C4-2B (cell line): ENCODE measurements around the gene CDT1.

Source experiments
- H3K27ac ChIP-seq: fragments of 450-650 bp; 2 replicates; pipeline ENCODE4 v1.5.1; 2017
- ZFX ChIP-seq: fragments of 450-650 bp; IDR thresholded peaks from 2 replicates; pipeline ENCODE4 v1.6.1; 2017
- TF ChIP-seq, protein P1 (sequence below): fragments of 450-650 bp; conservative IDR thresholded peaks from 2 replicates; pipeline ENCODE4 v1.5.1; 2017; ENCODE audit warnings: mild to moderate bottlenecking

Gene CDT1

DNA sequence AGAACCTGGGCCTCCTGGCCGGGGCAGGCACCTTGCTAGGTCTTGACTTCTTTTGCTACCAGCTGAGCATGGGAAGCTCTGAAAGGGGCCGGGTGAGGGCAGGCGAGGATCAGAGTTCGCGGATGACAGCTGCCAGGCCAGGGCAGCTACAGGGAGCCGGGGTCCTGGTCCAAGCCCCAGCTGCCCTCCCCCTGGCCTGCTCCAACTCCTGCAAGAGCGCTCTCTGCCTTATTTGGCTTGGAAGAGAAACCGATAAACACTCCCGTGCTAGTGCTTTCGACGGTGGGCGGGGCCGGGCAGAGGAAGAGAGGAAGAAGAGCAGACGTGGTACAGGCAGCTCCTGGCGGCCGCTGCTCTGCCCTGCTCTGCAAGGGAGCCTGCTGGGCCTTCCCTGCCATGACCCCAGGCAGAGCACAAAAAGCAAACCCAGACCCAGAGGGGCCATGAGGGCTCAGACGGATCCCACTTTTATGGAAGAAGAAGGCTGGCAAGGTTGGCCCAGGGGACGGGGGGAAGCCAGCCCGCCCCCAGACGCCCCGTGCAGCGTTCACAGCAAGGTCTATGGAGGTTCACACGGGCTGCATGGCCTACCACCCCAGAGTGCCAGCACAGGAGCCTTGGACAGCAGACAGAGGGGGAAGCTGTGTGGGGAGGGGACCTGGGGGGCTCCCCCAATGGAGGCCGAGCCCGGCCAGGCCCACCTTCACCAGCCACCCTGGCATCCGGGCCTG lies 44.2 kb upstream of the CDT1 start:
- TF ChIP-seq, protein P1, sequence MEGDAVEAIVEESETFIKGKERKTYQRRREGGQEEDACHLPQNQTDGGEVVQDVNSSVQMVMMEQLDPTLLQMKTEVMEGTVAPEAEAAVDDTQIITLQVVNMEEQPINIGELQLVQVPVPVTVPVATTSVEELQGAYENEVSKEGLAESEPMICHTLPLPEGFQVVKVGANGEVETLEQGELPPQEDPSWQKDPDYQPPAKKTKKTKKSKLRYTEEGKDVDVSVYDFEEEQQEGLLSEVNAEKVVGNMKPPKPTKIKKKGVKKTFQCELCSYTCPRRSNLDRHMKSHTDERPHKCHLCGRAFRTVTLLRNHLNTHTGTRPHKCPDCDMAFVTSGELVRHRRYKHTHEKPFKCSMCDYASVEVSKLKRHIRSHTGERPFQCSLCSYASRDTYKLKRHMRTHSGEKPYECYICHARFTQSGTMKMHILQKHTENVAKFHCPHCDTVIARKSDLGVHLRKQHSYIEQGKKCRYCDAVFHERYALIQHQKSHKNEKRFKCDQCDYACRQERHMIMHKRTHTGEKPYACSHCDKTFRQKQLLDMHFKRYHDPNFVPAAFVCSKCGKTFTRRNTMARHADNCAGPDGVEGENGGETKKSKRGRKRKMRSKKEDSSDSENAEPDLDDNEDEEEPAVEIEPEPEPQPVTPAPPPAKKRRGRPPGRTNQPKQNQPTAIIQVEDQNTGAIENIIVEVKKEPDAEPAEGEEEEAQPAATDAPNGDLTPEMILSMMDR: no peak; the same call in 1 of the 2 replicates
- peak; percentile 48; the same call in 1 of the 2 replicates for TF ChIP-seq ZFX
- H3K27ac ChIP-seq: peak overlapping the region; percentile 98

DNA sequence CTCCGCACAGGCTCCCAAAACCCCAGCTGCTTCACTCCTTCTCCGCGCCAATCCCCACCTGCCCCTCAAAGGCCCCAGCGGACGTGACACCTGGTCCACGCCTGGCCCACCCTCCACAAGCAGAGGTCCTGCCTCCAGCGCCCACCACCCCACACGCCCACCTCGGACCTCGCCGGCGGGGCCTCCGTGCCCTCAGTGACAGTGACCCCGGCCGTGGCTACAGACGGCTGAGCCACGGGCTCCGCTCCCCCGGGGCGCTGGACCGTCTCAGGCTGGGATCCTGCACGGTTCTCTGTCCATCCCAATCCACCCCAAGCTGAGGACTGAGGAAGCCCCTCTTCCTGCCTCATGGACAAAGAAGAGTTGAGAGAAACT lies 43.6 kb upstream of the CDT1 start:
- H3K27ac ChIP-seq: peak overlapping the region; percentile 98
- TF ChIP-seq ZFX: 0 out of 2 replicates have a peak, but pooled peaks have one; percentile 1
- TF ChIP-seq, protein P1: no peak

GRCh38 chr16:88760424-88761142 lies 43.0 kb upstream of the CDT1 start:
- TF ChIP-seq ZFX: no peak
- TF ChIP-seq, protein P1: no peak
- H3K27ac ChIP-seq: peak overlapping the region; percentile 98

DNA sequence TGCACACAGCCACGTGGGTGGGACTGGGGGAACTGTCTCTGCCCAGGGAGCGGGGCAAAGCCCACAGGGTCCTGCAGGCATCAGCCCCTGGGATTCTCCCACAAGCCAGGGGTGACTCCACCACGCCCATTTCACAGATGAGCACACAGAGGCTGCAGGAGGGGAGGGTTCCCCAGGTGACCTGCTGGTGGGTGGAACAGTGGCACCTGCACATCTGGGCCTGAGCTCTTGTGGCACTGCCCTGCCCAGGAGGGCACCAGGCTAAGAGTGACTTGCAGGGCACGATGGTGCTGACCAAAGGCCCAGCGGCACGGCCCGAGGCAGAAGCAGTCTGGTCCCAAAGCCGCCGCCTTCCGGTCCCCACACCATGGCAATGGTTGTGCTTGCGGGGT lies 42.5 kb upstream of the CDT1 start:
- H3K27ac ChIP-seq: peak overlapping the region; percentile 98
- TF ChIP-seq, protein P1: no peak
- TF ChIP-seq ZFX: 0 out of 2 replicates have a peak, but pooled peaks have one; percentile 0

DNA sequence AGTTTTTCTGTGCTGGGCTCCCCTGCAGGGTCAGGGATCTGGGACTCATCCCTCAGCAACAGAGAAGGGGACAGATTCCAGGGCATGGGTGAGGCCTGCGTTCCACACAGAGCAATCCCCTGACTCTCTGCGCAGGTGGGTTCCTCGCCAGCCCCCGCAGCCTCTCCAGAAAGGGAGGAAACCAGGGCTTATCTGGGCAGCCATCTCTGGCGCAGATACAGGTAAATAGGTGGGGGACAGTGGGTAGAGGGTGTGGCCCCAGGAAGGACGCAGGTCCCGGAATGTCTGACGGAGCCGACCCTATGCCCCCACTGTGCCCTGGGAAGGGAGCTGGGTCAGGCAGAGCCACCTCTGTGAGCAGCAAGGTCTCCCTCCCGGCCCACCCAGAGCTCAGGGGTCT lies 41.8 kb upstream of the CDT1 start:
- H3K27ac ChIP-seq: peak overlapping the region; percentile 98
- TF ChIP-seq ZFX: peak; percentile 3; the same call in 1 of the 2 replicates
- TF ChIP-seq, protein P1: no peak

DNA sequence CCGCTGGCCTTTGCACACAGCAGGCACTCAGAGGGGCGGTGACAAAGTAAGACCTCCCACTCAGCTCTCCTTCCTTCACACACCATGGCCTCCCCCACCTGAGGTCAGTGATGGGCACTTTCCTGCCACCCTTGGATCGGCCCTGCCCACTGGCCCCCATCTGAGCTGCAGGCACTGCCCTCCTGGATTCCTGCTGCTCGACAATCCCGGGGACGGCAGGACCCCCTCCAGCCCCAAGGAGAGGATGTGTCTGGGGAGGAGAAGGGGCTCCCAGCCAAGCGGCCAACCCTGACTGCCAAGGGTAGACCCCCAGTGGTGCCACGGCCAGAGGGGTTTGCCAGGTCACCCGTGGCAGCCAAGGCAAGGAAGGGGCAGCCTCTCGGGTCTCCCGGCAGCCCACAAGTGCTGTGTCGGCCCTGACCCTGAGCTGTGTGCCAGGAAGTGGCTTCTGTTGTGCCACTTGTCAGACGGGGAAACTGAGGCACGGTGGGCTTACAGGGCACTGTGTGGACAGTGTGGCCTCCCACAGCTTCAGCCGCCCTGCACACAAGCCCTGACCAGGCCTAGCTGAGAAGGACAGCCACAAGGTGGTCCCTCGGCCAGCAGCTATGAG lies 41.2 kb upstream of the CDT1 start:
- H3K27ac ChIP-seq: peak overlapping the region; percentile 98
- TF ChIP-seq, protein P1: no peak

GRCh38 chr16:88762941-88763340 lies 40.6 kb upstream of the CDT1 start:
- peak overlapping the region; percentile 98 for H3K27ac ChIP-seq
- TF ChIP-seq, protein P1: no peak
- TF ChIP-seq ZFX: no peak
